NCI-H128 (cell line): ENCODE measurements around the gene SLC6A12.
"Not testable (repeated sequence)": the region's sequence is repeated elsewhere in the genome, so short reads cannot be mapped to it uniquely, and the experiment has no call there.

Experiments
- DNase-seq: peaks from one replicate; lab custom pipeline; 2025; ENCODE audit not compliant: unreplicated experiment; lab: John Stamatoyannopoulos, UW

Gene SLC6A12

GRCh38 chr12:198705-199104, 15.3 kb downstream of the SLC6A12 start:
- no peak for DNase-seq

GRCh38 chr12:197911-198695, 15.9 kb downstream of the SLC6A12 start:
- no peak for DNase-seq

GRCh38 chr12:197347-197746, 16.6 kb downstream of the SLC6A12 start:
- DNase-seq: no peak

GRCh38 chr12:196436-196835, 17.5 kb downstream of the SLC6A12 start:
- DNase-seq: no peak

GRCh38 chr12:195951-196350, 18.0 kb downstream of the SLC6A12 start:
- no peak for DNase-seq

- no peak for DNase-seq
Observed at GRCh38 chr12:195156-195555, 18.8 kb downstream of the SLC6A12 start.

- DNase-seq: no peak
Observed at GRCh38 chr12:194276-194675, 19.7 kb downstream of the SLC6A12 start.

GRCh38 chr12:193261-193660, 20.7 kb downstream of the SLC6A12 start:
- DNase-seq: no peak

- no peak for DNase-seq
Observed at GRCh38 chr12:191541-191940, 22.4 kb downstream of the SLC6A12 start.

GRCh38 chr12:190881-191280, 23.1 kb downstream of the SLC6A12 start:
- no peak for DNase-seq

- no peak for DNase-seq
Observed at GRCh38 chr12:189622-189962, 24.4 kb downstream of the SLC6A12 start.

GRCh38 chr12:188910-189621, 24.9 kb downstream of the SLC6A12 start:
- DNase-seq: no peak

- not testable (repeated sequence) for DNase-seq
Observed at GRCh38 chr12:187986-188909, 25.7 kb downstream of the SLC6A12 start.

GRCh38 chr12:186006-186625, 27.8 kb downstream of the SLC6A12 start:
- DNase-seq: no peak

GRCh38 chr12:185576-185955, 28.4 kb downstream of the SLC6A12 start:
- DNase-seq: no peak

GRCh38 chr12:184811-185575, 29.0 kb downstream of the SLC6A12 start:
- no peak for DNase-seq

- no peak for DNase-seq
Observed at GRCh38 chr12:182381-182892, 31.5 kb downstream of the SLC6A12 start.

- DNase-seq: no peak
Observed at GRCh38 chr12:181921-182320, 32.0 kb downstream of the SLC6A12 start.

GRCh38 chr12:180445-180844, 33.5 kb downstream of the SLC6A12 start:
- DNase-seq: no peak

GRCh38 chr12:179885-180284, 34.1 kb downstream of the SLC6A12 start:
- DNase-seq: no peak
